Smooth muscle cell of the pulmonary artery (primary cell): Measurements from ENCODE around the gene CDK11B. TPM values are rescaled to one million over a fixed set of nuclear protein-coding genes. Genes with fewer than 3 reads are reported as not detected.

Experiments used
- total RNA-seq: library from RNA; depleted of rRNA; stranded (reverse); fragments of >200 nt; gene quantifications from 2 replicates; pipeline ENCODE4 v1.2.3, GENCODE V29; 2014

CDK11B gene
- total RNA-seq: 8.6 and 10.7 TPM in 2 replicates

DNA sequence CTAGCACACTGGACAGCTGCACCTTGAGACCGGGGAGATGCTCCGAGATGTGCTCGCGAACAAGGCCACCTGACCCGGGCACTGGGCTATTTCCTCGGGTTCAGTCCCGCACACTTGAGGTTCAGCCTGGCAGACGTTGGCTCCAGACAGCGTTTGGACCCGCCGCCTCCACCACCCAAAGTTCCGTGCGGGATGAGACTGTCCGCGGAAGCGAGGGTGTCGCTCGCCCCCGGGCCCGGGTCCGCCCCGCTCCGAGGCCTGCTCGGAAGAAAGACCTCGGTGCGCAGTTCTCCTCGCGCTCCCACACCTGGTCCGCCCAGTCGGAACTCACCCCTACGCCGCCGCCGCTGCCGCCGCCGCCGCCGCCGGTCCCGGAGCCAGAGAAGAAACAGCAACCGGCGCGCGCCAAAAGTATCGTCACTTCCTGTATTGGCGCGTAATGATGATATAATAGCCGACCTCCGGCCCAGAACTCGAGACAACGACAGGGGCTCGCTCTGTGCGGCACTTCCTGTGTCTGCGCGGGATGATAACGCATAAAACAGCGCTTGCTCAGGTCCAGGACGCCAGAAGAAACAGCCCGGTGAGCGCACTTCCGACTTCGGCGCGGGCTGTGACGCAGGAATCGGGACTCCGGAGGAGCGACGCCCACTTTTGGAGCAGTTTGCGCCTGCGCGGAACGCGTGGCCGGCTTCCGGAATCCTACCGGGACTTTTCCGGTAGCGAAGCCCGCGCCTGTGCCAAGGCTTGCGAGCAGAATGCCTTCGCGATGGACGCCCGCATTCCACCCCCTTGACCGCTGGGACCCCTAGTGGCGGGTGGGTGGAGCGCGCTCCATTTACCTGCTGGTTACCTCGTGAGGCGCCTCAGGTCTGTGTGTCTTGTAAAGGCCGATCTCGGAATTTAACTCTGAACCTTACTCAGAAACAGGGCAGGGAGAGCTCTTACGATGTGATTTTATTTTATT lies at the start of gene CDK11B:
Gene CDK11B, minus strand, starts transcription at position 422 of the 967 bp plus-strand sequence. CDS start 1,519 bp downstream, outside the sequence.

GRCh38 chr1:1692714-1693647 lies 34.2 kb upstream of the CDK11B start, which contains the start of gene SLC35E2B:
TSS of gene SLC35E2B (minus strand) at chr1:1692795. CDS start at chr1:1676699, 16,096 bp downstream.

DNA sequence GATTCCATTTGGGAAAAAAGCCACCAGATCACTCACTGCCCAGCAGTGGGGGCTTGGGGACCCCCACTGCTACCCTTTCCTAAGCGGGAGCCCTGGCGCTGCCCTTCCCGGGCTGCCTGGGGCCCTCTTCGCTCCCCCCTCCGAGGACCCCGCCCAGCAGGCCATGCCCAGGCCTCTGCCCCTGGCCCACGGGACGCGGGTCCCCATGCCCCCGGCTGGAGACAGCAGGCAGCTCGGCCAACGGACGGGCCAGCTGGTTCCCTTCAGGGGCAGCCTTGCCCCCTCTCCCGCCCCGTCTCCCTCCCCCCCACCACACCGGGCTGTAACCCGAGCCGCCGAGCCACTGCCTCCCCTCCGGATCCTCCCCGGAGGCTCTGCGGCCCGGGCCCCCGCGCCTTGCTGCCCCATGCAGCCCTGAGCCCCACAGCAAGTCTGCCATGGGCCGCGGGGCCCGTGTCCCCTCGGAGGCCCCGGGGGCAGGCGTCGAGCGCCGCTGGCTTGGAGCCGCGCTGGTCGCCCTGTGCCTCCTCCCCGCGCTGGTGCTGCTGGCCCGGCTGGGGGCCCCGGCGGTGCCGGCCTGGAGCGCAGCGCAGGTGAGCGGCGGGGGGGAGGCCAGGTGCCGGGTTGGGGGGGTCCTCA lies 26.9 kb downstream of the CDK11B start, which contains the start of gene MMP23B:
Gene MMP23B, plus strand, starts transcription at position 392 of the 639 bp plus-strand sequence. Its CDS starts 46 bp downstream, at position 438.

GRCh38 chr1:1615256-1616044 lies 43.4 kb downstream of the CDK11B start, which contains the start of gene MIB2:
TSS of gene MIB2 (plus strand) at chr1:1615500. CDS start at chr1:1623453, 7,953 bp downstream.

GRCh38 chr1:1599935-1600860 lies 58.6 kb downstream of the CDK11B start, which contains the start of gene FNDC10:
TSS of gene FNDC10 (minus strand) at chr1:1600135. CDS start at chr1:1600015, 120 bp downstream.

Other genes starting within 250 kb of the CDK11B start
- gene ANKRD65, start 237.7 kb downstream of the CDK11B start, total RNA-seq: 0.17 and 0.39 TPM in 2 replicates
- 8.8 and 9.8 TPM in 2 replicates for gene VWA1, start 223.3 kb downstream of the CDK11B start, total RNA-seq
- gene ATAD3C, start 209.3 kb downstream of the CDK11B start, total RNA-seq: 0.40 TPM in 1 of 2 replicates, not detected in the other
- 5.7 and 21.3 TPM in 2 replicates for gene ATAD3B, start 187.2 kb downstream of the CDK11B start, total RNA-seq
- gene ATAD3A, start 146.8 kb downstream of the CDK11B start, total RNA-seq: 21.6 and 36.7 TPM in 2 replicates
- 4.0 and 4.6 TPM in 2 replicates for gene TMEM240, start 118.4 kb downstream of the CDK11B start, total RNA-seq
- gene SSU72, start 84.1 kb downstream of the CDK11B start, total RNA-seq: 65.1 and 76.9 TPM in 2 replicates
- gene FNDC10, start 58.9 kb downstream of the CDK11B start, total RNA-seq: 3.6 and 8.2 TPM in 2 replicates
- 80.4 and 99.3 TPM in 2 replicates for gene MIB2, start 43.5 kb downstream of the CDK11B start, total RNA-seq
- gene MMP23B, start 26.8 kb downstream of the CDK11B start, total RNA-seq: 3.8 and 8.2 TPM in 2 replicates
- gene SLC35E2B, start 33.8 kb upstream of the CDK11B start, total RNA-seq: 39.8 and 45.2 TPM in 2 replicates
- gene CDK11A, start 65.4 kb upstream of the CDK11B start, total RNA-seq: 5.9 and 11.8 TPM in 2 replicates
- gene NADK, start 119.5 kb upstream of the CDK11B start, total RNA-seq: 34.9 and 44.6 TPM in 2 replicates
- 162 and 182 TPM in 2 replicates for gene GNB1, start 232.1 kb upstream of the CDK11B start, total RNA-seq